HuH-7.5 (cell line): Measurements from ENCODE around the gene FAM222A.
A peak's percentile ranks its signal among the peaks of the same experiment; 100 is the strongest.

Experiments
- DNase-seq: peaks from one replicate; pipeline ENCODE4 v3.0.0; 2011; ENCODE audit warnings: low spot score

The FAM222A gene

GRCh38 chr12:109773384-109774011 lies 59.9 kb downstream of the FAM222A start:
- DNase-seq = no peak

GRCh38 chr12:109775172-109775881 lies 61.7 kb downstream of the FAM222A start:
- DNase-seq = peak; percentile 96

- no peak for DNase-seq
Measured at GRCh38 chr12:109776624-109777023, 63.0 kb downstream of the FAM222A start.

GRCh38 chr12:109777544-109777943 lies 63.9 kb downstream of the FAM222A start:
- peak; percentile 70 for DNase-seq

GRCh38 chr12:109778684-109779083 lies 65.1 kb downstream of the FAM222A start:
- DNase-seq = no peak

- DNase-seq = peak; percentile 49
Measured at GRCh38 chr12:109779382-109779781, 65.8 kb downstream of the FAM222A start.

GRCh38 chr12:109781668-109782325 lies 68.2 kb downstream of the FAM222A start:
- no peak for DNase-seq

GRCh38 chr12:109782326-109782703 lies 68.7 kb downstream of the FAM222A start:
- DNase-seq = no peak

GRCh38 chr12:109783135-109783964 lies 69.7 kb downstream of the FAM222A start:
- DNase-seq = no peak

- no peak for DNase-seq
Measured at GRCh38 chr12:109783965-109784244, 70.3 kb downstream of the FAM222A start.

GRCh38 chr12:109785854-109786253 lies 72.2 kb downstream of the FAM222A start:
- no peak for DNase-seq

GRCh38 chr12:109786799-109787198 lies 73.2 kb downstream of the FAM222A start:
- DNase-seq = no peak

GRCh38 chr12:109789526-109790048 lies 76.0 kb downstream of the FAM222A start:
- no peak for DNase-seq

- no peak for DNase-seq
Measured at GRCh38 chr12:109792992-109793391, 79.4 kb downstream of the FAM222A start.

- no peak for DNase-seq
Measured at GRCh38 chr12:109793411-109793810, 79.8 kb downstream of the FAM222A start.

GRCh38 chr12:109793826-109794501 lies 80.3 kb downstream of the FAM222A start:
- no peak for DNase-seq

- DNase-seq = no peak
Measured at GRCh38 chr12:109795023-109795422, 81.4 kb downstream of the FAM222A start.

GRCh38 chr12:109796057-109796456 lies 82.4 kb downstream of the FAM222A start:
- DNase-seq = no peak

GRCh38 chr12:109797905-109798669 lies 84.5 kb downstream of the FAM222A start:
- no peak for DNase-seq

- DNase-seq = no peak
Measured at GRCh38 chr12:109798691-109799090, 85.1 kb downstream of the FAM222A start.

- no peak for DNase-seq
Measured at GRCh38 chr12:109800536-109800935, 86.9 kb downstream of the FAM222A start.
